Measurements from ENCODE around the gene SLC6A20. TPM values are rescaled to one million over a fixed set of nuclear protein-coding genes. Genes with fewer than 3 reads are reported as not detected.

Gene SLC6A20
- total RNA-seq, 4 donors from 2014 or later: 62.9 to 106 (median 88.3) TPM; not detected in 1

DNA sequence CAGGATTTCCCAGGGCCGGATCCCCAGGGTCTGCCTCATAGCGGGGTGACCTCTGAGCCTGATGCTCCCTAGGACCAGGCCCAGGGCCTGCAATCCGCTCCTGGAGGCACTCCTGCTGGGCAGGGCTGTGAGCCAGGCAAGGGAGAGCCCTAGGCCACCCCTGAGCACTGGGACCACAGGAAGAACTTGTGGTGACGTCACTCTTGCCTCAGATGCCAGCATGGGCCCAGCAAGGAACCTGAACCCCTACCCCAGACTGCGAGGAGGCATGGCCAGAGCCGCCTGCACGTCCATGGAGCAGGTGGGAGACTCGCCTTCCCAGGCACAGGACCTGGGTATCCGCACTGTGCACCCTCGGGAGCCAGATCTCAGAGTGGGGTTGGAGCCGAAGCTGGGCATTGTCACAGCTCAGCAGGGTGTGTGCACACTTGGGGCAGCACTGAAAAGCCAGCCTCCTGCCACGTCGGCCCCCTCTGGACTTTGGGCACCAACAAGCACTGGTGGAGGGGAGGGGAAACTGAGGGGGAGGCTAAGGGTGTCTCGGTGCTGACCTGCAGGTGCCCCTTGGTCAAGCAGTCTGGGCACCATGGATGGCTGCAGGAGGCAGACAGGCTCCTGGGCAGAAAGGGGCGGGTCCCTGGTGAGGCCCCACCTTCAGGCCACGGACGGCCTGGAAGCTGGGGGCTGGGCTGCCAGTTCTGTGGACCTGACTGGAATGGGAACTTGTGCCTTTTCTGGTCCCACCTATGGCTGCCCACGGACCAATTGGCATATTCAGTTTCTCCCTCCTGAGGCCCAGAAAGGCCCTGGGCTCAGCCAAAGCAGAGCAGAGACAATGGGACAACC, 49.3 kb downstream of the SLC6A20 start:
- Histone ChIP-seq H3K36me3 (peaks cover 0 to 41% (median 0%) of the 10 kb centered on the region in 3 donors), H3K4me1 (no peaks in the 10 kb centered on the region), H3K27ac (no peak overlapping the region), H3K27me3 (no peaks in the 10 kb centered on the region), H3K9me3 (no peaks in the 10 kb centered on the region), H3K4me3 (no peak overlapping the region)
- no peak for TF ChIP-seq CTCF (IDR thresholded peaks at IDR 0.05)
- no peak for TF ChIP-seq POLR2A (IDR thresholded peaks at IDR 0.05)
- DNase-seq: peak in 1 of 3 donors; percentile 48

DNA sequence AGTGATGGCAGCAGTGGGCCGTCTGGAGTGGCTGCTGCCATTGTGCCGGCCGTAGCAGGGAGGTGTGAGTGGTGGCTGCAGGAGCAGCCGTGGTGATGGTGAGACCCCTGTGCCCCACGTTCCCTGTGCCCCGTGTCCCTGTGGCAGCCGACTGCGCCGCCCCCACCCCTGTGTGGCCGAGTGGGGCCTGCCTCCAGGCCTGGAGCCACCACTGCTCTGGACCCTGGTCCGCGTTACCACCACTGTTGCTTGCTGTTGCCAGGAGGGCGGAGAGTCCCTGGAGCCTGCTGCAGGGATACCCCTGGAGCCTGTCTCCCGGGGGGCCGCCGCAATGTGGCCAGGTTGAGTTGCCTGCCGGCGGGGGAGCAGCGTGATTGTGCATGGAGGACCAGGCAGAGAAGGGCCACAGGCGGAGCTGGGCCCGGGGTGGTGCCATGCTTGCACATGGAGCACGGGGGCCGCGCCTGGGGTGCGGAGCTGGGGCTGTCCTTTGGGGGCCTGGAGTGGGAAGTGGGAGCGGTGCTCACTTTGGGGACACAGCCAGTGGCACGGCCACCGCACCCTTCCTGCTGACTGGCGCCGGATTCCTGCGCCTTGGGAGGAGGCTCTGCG, 50.1 kb downstream of the SLC6A20 start:
- H3K9me3 ChIP-seq: no peaks in the 10 kb centered on the region
- no peaks in the 10 kb centered on the region for H3K4me1 ChIP-seq
- no peak overlapping the region for H3K27ac ChIP-seq
- peaks cover 0 to 44% (median 0%) of the 10 kb centered on the region in 3 donors for H3K36me3 ChIP-seq
- peak in 1 of 3 donors; percentile 45 for DNase-seq
- no peaks in the 10 kb centered on the region for H3K27me3 ChIP-seq
- TF ChIP-seq CTCF (IDR thresholded peaks at IDR 0.05) (no peak), POLR2A (IDR thresholded peaks at IDR 0.05) (no peak)
- no peak overlapping the region for H3K4me3 ChIP-seq

GRCh38 chr3:45742461-45743089, 53.8 kb downstream of the SLC6A20 start:
- Histone ChIP-seq H3K36me3 (peaks cover 3 to 75% (median 7%) of the 10 kb centered on the region in 3 donors), H3K4me1 (no peaks in the 10 kb centered on the region), H3K27me3 (no peaks in the 10 kb centered on the region), H3K27ac (peak overlapping the region in 1 of 4 donors; percentile 35), H3K9me3 (no peaks in the 10 kb centered on the region), H3K4me3 (no peak overlapping the region)
- no peak for TF ChIP-seq POLR2A (IDR thresholded peaks at IDR 0.05)
- no peak for TF ChIP-seq CTCF (IDR thresholded peaks at IDR 0.05)
- DNase-seq: no peak

DNA sequence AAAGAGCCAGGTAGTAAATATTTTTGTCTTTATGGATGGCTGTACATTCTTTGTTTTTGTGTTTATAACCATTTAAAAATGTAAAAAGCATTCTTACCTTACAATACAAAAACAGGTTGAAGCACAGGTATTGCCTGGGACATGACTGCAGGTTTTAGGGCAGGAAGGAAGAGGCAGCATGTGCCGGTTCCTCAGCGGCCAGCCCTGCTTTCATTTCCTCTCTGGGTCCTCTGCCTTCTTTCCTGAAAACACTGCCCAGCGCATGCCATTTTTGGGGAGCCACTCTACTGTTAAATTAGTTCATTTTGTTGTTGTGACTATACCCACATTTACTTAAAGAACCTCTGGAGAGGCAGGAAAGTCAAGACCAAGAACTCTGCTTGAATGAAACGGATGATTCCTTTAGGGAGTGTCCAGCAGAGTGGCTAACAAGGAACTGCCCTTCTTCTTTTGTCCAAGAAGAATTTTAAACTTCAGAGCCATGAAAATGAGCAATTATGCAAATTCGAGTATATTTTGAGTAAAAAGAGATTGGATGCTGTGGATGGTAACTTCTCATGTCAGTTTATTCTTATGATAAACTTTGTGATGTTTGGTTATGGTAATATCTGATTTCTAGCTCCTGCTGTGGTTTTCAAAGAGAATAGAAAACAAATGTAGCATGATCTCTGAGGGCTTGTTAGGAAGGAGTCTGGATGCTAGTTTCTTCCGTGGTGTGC, 54.4 kb downstream of the SLC6A20 start:
- Histone ChIP-seq H3K4me3 (no peak overlapping the region), H3K9me3 (no peaks in the 10 kb centered on the region), H3K27me3 (no peaks in the 10 kb centered on the region), H3K27ac (peak overlapping the region in 1 of 4 donors; percentile 35), H3K4me1 (no peaks in the 10 kb centered on the region), H3K36me3 (peaks cover 3 to 75% (median 7%) of the 10 kb centered on the region in 3 donors)
- TF ChIP-seq CTCF (IDR thresholded peaks at IDR 0.05) (no peak), POLR2A (IDR thresholded peaks at IDR 0.05) (no peak)
- DNase-seq: peak in 1 of 3 donors; percentile 64

GRCh38 chr3:45741247-45741646, 55.1 kb downstream of the SLC6A20 start:
- Histone ChIP-seq H3K36me3 (peaks cover 3 to 75% (median 10%) of the 10 kb centered on the region in 3 donors), H3K27me3 (no peaks in the 10 kb centered on the region), H3K27ac (no peak overlapping the region), H3K9me3 (no peaks in the 10 kb centered on the region), H3K4me3 (no peak overlapping the region), H3K4me1 (no peaks in the 10 kb centered on the region)
- DNase-seq: no peak
- TF ChIP-seq CTCF (IDR thresholded peaks at IDR 0.05) (no peak), POLR2A (IDR thresholded peaks at IDR 0.05) (no peak)

All from Peyer's patch (tissue), 4 donors.